22Rv1 (cell line): ENCODE results near the gene MYL6.

Experiments used
- H3K27ac ChIP-seq: fragments of 450-650 bp; 2 replicates; pipeline ENCODE4 v1.5.1; 2017
- CTCF ChIP-seq: fragments of 450-650 bp; IDR thresholded peaks from 2 replicates; pipeline ENCODE4 v1.5.1; 2017; ENCODE audit warnings: mild to moderate bottlenecking
- ZFX ChIP-seq: fragments of 450-650 bp; IDR thresholded peaks from 2 replicates; pipeline ENCODE4 v1.6.1; 2017; ENCODE audit warnings: antibody characterized with exemption, borderline replicate concordance

Gene MYL6

GRCh38 chr12:56118688-56119357 is 39.3 kb upstream of the MYL6 start:
- TF ChIP-seq CTCF: no peak
- no peak for TF ChIP-seq ZFX
- peak overlapping the region; percentile 99 for H3K27ac ChIP-seq

- TF ChIP-seq CTCF (peak; percentile 98), ZFX (no peak)
- peak overlapping the region; percentile 99 for H3K27ac ChIP-seq
Measured at GRCh38 chr12:56119361-56119796, 38.8 kb upstream of the MYL6 start.

- no peak for TF ChIP-seq ZFX
- TF ChIP-seq CTCF: no peak
- H3K27ac ChIP-seq: peak overlapping the region; percentile 99
Measured at GRCh38 chr12:56120158-56120846, 37.9 kb upstream of the MYL6 start.

GRCh38 chr12:56121204-56121870 is 36.8 kb upstream of the MYL6 start:
- no peak overlapping the region for H3K27ac ChIP-seq
- no peak for TF ChIP-seq CTCF
- no peak for TF ChIP-seq ZFX

- no peak overlapping the region for H3K27ac ChIP-seq
- TF ChIP-seq CTCF (no peak), ZFX (no peak)
Measured at GRCh38 chr12:56122637-56123036, 35.5 kb upstream of the MYL6 start.

- H3K27ac ChIP-seq: 0 out of 2 replicates have a peak overlapping the region, but pooled peaks have one; percentile 1
- no peak for TF ChIP-seq ZFX
- TF ChIP-seq CTCF: no peak
Measured at GRCh38 chr12:56124133-56124532, 34.0 kb upstream of the MYL6 start.
